Esophagus squamous epithelium (tissue), 4 donors: Measurements from ENCODE around the gene ZMAT5.

ENCODE experiments used
- POLR2A ChIP-seq, 4 donors: fragments of 450-650 bp; IDR thresholded peaks; one replicate each; pipeline ENCODE4 v1.6.1; 2017; ENCODE audit warnings: antibody characterized with exemption in 4 of 4, mild to moderate bottlenecking in 4 of 4, moderate library complexity in 3 of 4
- TF ChIP-seq, protein P1 (sequence below), 6 experiments: fragments of 450-650 bp in 4 of 6; fragments of 200-600 bp in 2 of 6; sonication (generic) in 2 of 6; IDR thresholded peaks; one replicate each; pipeline ENCODE4 v1.5.1; 2016 to 2019; ENCODE audit warnings: antibody characterized with exemption in 6 of 6, mild to moderate bottlenecking in 4 of 6, moderate library complexity in 4 of 6

- TF ChIP-seq POLR2A (IDR thresholded peaks at IDR 0.05), result no peak
- TF ChIP-seq, protein P1, sequence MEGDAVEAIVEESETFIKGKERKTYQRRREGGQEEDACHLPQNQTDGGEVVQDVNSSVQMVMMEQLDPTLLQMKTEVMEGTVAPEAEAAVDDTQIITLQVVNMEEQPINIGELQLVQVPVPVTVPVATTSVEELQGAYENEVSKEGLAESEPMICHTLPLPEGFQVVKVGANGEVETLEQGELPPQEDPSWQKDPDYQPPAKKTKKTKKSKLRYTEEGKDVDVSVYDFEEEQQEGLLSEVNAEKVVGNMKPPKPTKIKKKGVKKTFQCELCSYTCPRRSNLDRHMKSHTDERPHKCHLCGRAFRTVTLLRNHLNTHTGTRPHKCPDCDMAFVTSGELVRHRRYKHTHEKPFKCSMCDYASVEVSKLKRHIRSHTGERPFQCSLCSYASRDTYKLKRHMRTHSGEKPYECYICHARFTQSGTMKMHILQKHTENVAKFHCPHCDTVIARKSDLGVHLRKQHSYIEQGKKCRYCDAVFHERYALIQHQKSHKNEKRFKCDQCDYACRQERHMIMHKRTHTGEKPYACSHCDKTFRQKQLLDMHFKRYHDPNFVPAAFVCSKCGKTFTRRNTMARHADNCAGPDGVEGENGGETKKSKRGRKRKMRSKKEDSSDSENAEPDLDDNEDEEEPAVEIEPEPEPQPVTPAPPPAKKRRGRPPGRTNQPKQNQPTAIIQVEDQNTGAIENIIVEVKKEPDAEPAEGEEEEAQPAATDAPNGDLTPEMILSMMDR (IDR thresholded peaks at IDR 0.05), result no peak
Measured at GRCh38 chr22:29726512-29727130, 40.2 kb downstream of the ZMAT5 start.
